Ishikawa (cell line): Measurements from ENCODE around the gene SEC14L2.

Experiments used
- EP300 ChIP-seq: IDR thresholded peaks from 2 replicates; pipeline ENCODE4 v1.6.1; 2012; ENCODE audit warnings: borderline replicate concordance
- TF ChIP-seq, protein P1 (sequence below): IDR thresholded peaks from 2 replicates; pipeline ENCODE4 v1.6.1; 2012
- TF ChIP-seq, protein P2 (sequence below): IDR thresholded peaks from 2 replicates; pipeline ENCODE4 v1.6.1; 2012; ENCODE audit warnings: low read depth, mild to moderate bottlenecking
- TF ChIP-seq, protein P3 (sequence below): IDR thresholded peaks from 2 replicates; pipeline ENCODE4 v1.6.1; 2012

DNA sequence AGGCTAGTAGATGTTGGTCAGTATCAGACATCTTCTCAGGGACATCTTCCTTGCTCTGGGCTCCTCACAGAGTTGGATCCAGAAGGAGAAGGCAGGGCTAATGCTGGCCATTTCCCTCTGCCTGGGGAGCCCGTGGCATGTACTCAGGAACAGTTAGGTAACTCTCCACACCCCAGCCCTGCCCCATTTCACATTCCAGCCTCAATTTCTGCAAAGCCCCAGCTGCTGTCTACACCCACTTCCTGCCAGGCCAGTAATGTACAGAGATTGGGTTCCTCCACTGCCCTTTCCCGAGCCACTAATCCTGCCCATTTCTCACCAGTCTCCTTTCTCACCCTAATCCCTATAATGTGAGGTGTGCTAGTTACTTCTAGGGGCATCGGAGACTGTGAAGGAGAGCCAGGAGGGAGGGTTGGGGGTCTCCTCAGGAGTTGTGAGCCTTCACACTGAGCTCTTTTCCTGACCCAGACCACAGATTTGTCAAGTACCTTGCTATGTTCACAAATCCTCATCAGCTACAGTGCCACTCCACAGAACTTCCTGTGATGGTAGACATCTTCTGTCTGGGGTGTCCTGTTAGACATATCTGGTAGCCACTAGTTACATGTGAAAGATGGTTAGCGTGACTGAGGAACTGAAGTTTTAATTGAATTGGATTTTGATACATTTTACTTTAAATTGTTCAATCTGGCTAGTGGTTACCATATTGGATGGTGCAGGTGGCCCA is 76.3 kb downstream of the SEC14L2 start:
- TF ChIP-seq, protein P1, sequence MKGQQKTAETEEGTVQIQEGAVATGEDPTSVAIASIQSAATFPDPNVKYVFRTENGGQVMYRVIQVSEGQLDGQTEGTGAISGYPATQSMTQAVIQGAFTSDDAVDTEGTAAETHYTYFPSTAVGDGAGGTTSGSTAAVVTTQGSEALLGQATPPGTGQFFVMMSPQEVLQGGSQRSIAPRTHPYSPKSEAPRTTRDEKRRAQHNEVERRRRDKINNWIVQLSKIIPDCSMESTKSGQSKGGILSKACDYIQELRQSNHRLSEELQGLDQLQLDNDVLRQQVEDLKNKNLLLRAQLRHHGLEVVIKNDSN: no peak
- TF ChIP-seq, protein P2, sequence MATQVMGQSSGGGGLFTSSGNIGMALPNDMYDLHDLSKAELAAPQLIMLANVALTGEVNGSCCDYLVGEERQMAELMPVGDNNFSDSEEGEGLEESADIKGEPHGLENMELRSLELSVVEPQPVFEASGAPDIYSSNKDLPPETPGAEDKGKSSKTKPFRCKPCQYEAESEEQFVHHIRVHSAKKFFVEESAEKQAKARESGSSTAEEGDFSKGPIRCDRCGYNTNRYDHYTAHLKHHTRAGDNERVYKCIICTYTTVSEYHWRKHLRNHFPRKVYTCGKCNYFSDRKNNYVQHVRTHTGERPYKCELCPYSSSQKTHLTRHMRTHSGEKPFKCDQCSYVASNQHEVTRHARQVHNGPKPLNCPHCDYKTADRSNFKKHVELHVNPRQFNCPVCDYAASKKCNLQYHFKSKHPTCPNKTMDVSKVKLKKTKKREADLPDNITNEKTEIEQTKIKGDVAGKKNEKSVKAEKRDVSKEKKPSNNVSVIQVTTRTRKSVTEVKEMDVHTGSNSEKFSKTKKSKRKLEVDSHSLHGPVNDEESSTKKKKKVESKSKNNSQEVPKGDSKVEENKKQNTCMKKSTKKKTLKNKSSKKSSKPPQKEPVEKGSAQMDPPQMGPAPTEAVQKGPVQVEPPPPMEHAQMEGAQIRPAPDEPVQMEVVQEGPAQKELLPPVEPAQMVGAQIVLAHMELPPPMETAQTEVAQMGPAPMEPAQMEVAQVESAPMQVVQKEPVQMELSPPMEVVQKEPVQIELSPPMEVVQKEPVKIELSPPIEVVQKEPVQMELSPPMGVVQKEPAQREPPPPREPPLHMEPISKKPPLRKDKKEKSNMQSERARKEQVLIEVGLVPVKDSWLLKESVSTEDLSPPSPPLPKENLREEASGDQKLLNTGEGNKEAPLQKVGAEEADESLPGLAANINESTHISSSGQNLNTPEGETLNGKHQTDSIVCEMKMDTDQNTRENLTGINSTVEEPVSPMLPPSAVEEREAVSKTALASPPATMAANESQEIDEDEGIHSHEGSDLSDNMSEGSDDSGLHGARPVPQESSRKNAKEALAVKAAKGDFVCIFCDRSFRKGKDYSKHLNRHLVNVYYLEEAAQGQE: no peak
- TF ChIP-seq, protein P3, sequence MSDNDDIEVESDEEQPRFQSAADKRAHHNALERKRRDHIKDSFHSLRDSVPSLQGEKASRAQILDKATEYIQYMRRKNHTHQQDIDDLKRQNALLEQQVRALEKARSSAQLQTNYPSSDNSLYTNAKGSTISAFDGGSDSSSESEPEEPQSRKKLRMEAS: no peak
- TF ChIP-seq EP300: no peak
